IMR-90 (cell line): ENCODE results near the gene MAGI2. TPM values are rescaled to one million over a fixed set of nuclear protein-coding genes. Genes with fewer than 3 reads are reported as not detected.

Experiments used
- ATAC-seq: fragments of 200-7000 bp; cut with Tn5 transposase; 2 replicates; pipeline ENCODE4 v1.9.1; 2020; ENCODE audit warnings: low read depth, mild to moderate bottlenecking, moderate library complexity
- BruUV-seq: library from RNA; stranded (reverse); fragments of 400-500 nt; replicated peaks from 2 replicates; lab custom pipeline; 2021; lab: Mats Ljungman, UMichigan
- CTCF ChIA-PET: fragments of 300-600 bp; formaldehyde crosslinking; extraction: SDS; loops from one replicate; lab custom pipeline; 2021; ENCODE audit warnings: antibody characterized with exemption; lab: Yijun Ruan, JAX
- POLR2A ChIA-PET: fragments of 300-600 bp; sonication (Branson Sonifier 250); formaldehyde crosslinking; loops from one replicate; lab custom pipeline; 2022; ENCODE audit warnings: antibody characterized with exemption; ENCODE audit not compliant: unreplicated experiment; lab: Charles Lee
- DNase-seq: peaks from one replicate; pipeline ENCODE4 v3.0.0; 2013
- H2AFZ ChIP-seq: replicated peaks from 2 replicates; pipeline ENCODE3; 2013; ENCODE audit warnings: low read length, mild to moderate bottlenecking; ENCODE audit not compliant: poor library complexity
- H2AK5ac ChIP-seq: 2 replicates; pipeline ENCODE4 v1.6.1; 2013; ENCODE audit warnings: low read depth, low read length, inconsistent platforms
- H2AK9ac ChIP-seq: replicated peaks from 2 replicates; pipeline ENCODE3; 2013; ENCODE audit warnings: mild to moderate bottlenecking, low read depth, low read length, moderate library complexity; ENCODE audit not compliant: poor library complexity
- H2BK120ac ChIP-seq: 2 replicates; pipeline ENCODE4 v1.6.1; 2013; ENCODE audit warnings: low read depth, low read length, inconsistent platforms
- H2BK15ac ChIP-seq: 3 replicates; pipeline ENCODE4 v1.6.1; 2013; ENCODE audit warnings: low read depth, low read length, inconsistent platforms
- H2BK20ac ChIP-seq: 2 replicates; pipeline ENCODE4 v1.6.1; 2013; ENCODE audit warnings: low read depth, mild to moderate bottlenecking, inconsistent platforms, low read length, moderate library complexity
- H2BK5ac ChIP-seq: 2 replicates; pipeline ENCODE4 v1.6.1; 2013; ENCODE audit warnings: mild to moderate bottlenecking, low read depth, low read length, inconsistent platforms; ENCODE audit not compliant: poor library complexity, severe bottlenecking
- H3K14ac ChIP-seq: replicated peaks from 2 replicates; pipeline ENCODE4 v1.6.1; 2013; ENCODE audit warnings: low read depth, low read length, inconsistent platforms
- H3K18ac ChIP-seq: 2 replicates; pipeline ENCODE4 v1.6.1; 2013; ENCODE audit warnings: low read depth, low read length, control low read depth
- H3K23ac ChIP-seq: 2 replicates; pipeline ENCODE4 v1.6.1; 2013; ENCODE audit warnings: low read depth, low read length, inconsistent platforms
- H3K27ac ChIP-seq: 2 replicates; pipeline ENCODE4 v1.5.1; 2013; ENCODE audit warnings: mild to moderate bottlenecking, control low read depth, low read length; ENCODE audit not compliant: insufficient read depth
- H3K27me3 ChIP-seq: 2 replicates; pipeline ENCODE4 v1.6.1; 2013; ENCODE audit warnings: low read length; ENCODE audit not compliant: control insufficient read depth, insufficient read depth
- H3K36me3 ChIP-seq: 2 replicates; pipeline ENCODE4 v1.6.1; 2013; ENCODE audit warnings: low read length, mixed read lengths; ENCODE audit not compliant: control insufficient read depth, insufficient read depth
- H3K4ac ChIP-seq: 2 replicates; pipeline ENCODE4 v1.6.1; 2013; ENCODE audit warnings: low read depth, low read length, inconsistent platforms
- H3K4me1 ChIP-seq: 2 replicates; pipeline ENCODE4 v1.6.1; 2013; ENCODE audit warnings: low read length, mixed read lengths; ENCODE audit not compliant: control insufficient read depth, insufficient read depth
- H3K4me2 ChIP-seq: 2 replicates; pipeline ENCODE4 v1.6.1; 2013; ENCODE audit warnings: low read depth, mild to moderate bottlenecking, control low read depth, low read length, moderate library complexity
- H3K4me3 ChIP-seq: 2 replicates; pipeline ENCODE4 v1.5.1; 2013; ENCODE audit warnings: low read depth, mild to moderate bottlenecking, control low read depth, low read length, moderate library complexity; ENCODE audit not compliant: insufficient read depth
- H3K56ac ChIP-seq: 2 replicates; pipeline ENCODE4 v1.6.1; 2013; ENCODE audit warnings: low read length, inconsistent platforms; ENCODE audit not compliant: insufficient read depth; ENCODE audit errors: extremely low read depth
- H3K79me1 ChIP-seq, 2 experiments: 2 replicates each; pipeline ENCODE4 v1.6.1; 2013; ENCODE audit warnings: low read length in 2 of 2, inconsistent platforms in 1 of 2, low read depth in 1 of 2
- H3K9ac ChIP-seq: 2 replicates; pipeline ENCODE4 v1.6.1; 2013; ENCODE audit warnings: low read depth, low read length, control low read depth
- H3K9me1 ChIP-seq: 2 replicates; pipeline ENCODE4 v1.6.1; 2013; ENCODE audit warnings: low read length, inconsistent platforms; ENCODE audit not compliant: insufficient read depth
- H3K9me3 ChIP-seq: 2 replicates; pipeline ENCODE4 v1.6.1; 2013; ENCODE audit warnings: low read length; ENCODE audit not compliant: control insufficient read depth, insufficient read depth
- H4K20me1 ChIP-seq: 2 replicates; pipeline ENCODE4 v1.6.1; 2013; ENCODE audit warnings: low read length, inconsistent platforms; ENCODE audit not compliant: insufficient read depth
- H4K5ac ChIP-seq: 2 replicates; pipeline ENCODE4 v1.6.1; 2013; ENCODE audit warnings: mild to moderate bottlenecking, low read depth, low read length, control low read depth
- H4K8ac ChIP-seq, 2 experiments: 2 replicates each; pipeline ENCODE4 v1.6.1; 2013; ENCODE audit warnings: low read depth in 2 of 2, low read length in 2 of 2, control low read depth in 1 of 2, inconsistent platforms in 1 of 2
- H4K91ac ChIP-seq: 2 replicates; pipeline ENCODE4 v1.6.1; 2013; ENCODE audit warnings: low read depth, low read length, inconsistent platforms; ENCODE audit not compliant: insufficient read depth
- BHLHE40 ChIP-seq: fragments of 150-350 bp; IDR thresholded peaks from 2 replicates; pipeline ENCODE4 v1.6.1; 2016; ENCODE audit warnings: mild to moderate bottlenecking, low read depth, low read length
- CEBPB ChIP-seq: IDR thresholded peaks from 2 replicates; pipeline ENCODE4 v1.6.1; 2012; ENCODE audit warnings: low read depth, low read length, improper control_type of control experiment
- CHD1 ChIP-seq: IDR thresholded peaks from 2 replicates; pipeline ENCODE4 v1.6.1; 2012; ENCODE audit warnings: low read depth, low read length, improper control_type of control experiment
- CTCF ChIP-seq: conservative IDR thresholded peaks from 2 replicates; pipeline ENCODE4 v1.5.1; 2012; ENCODE audit warnings: mild to moderate bottlenecking, low read depth, low read length, improper control_type of control experiment
- ELK1 ChIP-seq: fragments of 150-350 bp; IDR thresholded peaks from 2 replicates; pipeline ENCODE4 v1.6.1; 2016; ENCODE audit warnings: low read depth, mild to moderate bottlenecking, low read length, moderate library complexity, borderline replicate concordance
- FOS ChIP-seq: fragments of 150-350 bp; IDR thresholded peaks from 2 replicates; pipeline ENCODE4 v1.6.1; 2016; ENCODE audit warnings: low read depth, low read length
- MAFK ChIP-seq: IDR thresholded peaks from 2 replicates; pipeline ENCODE4 v1.6.1; 2012; ENCODE audit warnings: low read depth, low read length, improper control_type of control experiment
- MAZ ChIP-seq: IDR thresholded peaks from 2 replicates; pipeline ENCODE4 v1.6.1; 2012; ENCODE audit warnings: low read depth, mild to moderate bottlenecking, low read length, improper control_type of control experiment, moderate library complexity, borderline replicate concordance
- MXI1 ChIP-seq: IDR thresholded peaks from 2 replicates; pipeline ENCODE4 v1.6.1; 2012; ENCODE audit warnings: low read depth, mild to moderate bottlenecking, low read length, moderate library complexity, borderline replicate concordance
- NFE2L2 ChIP-seq: fragments of 150-350 bp; IDR thresholded peaks from 2 replicates; pipeline ENCODE4 v1.6.1; 2016; ENCODE audit warnings: low read depth, mild to moderate bottlenecking, low read length
- POLR2A ChIP-seq: IDR thresholded peaks from 2 replicates; pipeline ENCODE4 v1.6.1; 2012; ENCODE audit warnings: mild to moderate bottlenecking, low read depth, low read length
- RAD21 ChIP-seq: IDR thresholded peaks from 2 replicates; pipeline ENCODE4 v1.6.1; 2012; ENCODE audit warnings: low read length, improper control_type of control experiment
- RCOR1 ChIP-seq: IDR thresholded peaks from 2 replicates; pipeline ENCODE4 v1.6.1; 2012; ENCODE audit warnings: mild to moderate bottlenecking, low read length, improper control_type of control experiment; ENCODE audit not compliant: insufficient replicate concordance
- RFX5 ChIP-seq: IDR thresholded peaks from 2 replicates; pipeline ENCODE4 v1.8.0; 2012; ENCODE audit warnings: low read depth, mild to moderate bottlenecking, low read length, moderate library complexity
- SMC3 ChIP-seq: fragments of 150-350 bp; IDR thresholded peaks from 2 replicates; pipeline ENCODE4 v1.6.1; 2016; ENCODE audit warnings: low read depth, mild to moderate bottlenecking, antibody characterized with exemption, low read length, moderate library complexity
- USF2 ChIP-seq: fragments of 150-350 bp; IDR thresholded peaks from 2 replicates; pipeline ENCODE4 v1.6.1; 2017; ENCODE audit warnings: mild to moderate bottlenecking, antibody characterized with exemption, low read length, low read depth
- WGBS, 2 experiments: methylation state at CpG; one replicate each; pipeline versions ENCODE4 v1.1.5 to v1.1.7; 2013; ENCODE audit warnings: missing lambda C conversion rate in 2 of 2; ENCODE audit not compliant: insufficient read length in 1 of 2; ENCODE audit errors: extremely low coverage in 2 of 2; 5-methylcytosine and 5-hydroxymethylcytosine counted together
- dilution Hi-C: fragments of 300-500 bp; cut with HindIII; formaldehyde crosslinking; loops from one replicate; pipeline ENCODE4 v1.14.3; 2018; ENCODE audit warnings: low sequenced_read_pairs; ENCODE audit not compliant: unreplicated experiment
- in situ Hi-C: fragments of 300-500 bp; cut with MboI; formaldehyde crosslinking; loops from 3 replicates; pipeline ENCODE4 v1.14.3; 2019; ENCODE audit warnings: low sequenced_read_pairs, inconsistent platforms, mixed read lengths
- intact Hi-C: fragments of 100-400 bp; cut with micrococcal nuclease; formaldehyde crosslinking; loops from 2 replicates; pipeline ENCODE4 v1.10.0; 2022
- polyA plus RNA-seq, 3 experiments: library from polyadenylated mRNA; depleted of rRNA; stranded (reverse); fragments of >200 nt; gene quantifications; 2 replicates each; pipeline ENCODE4 v1.2.3, GENCODE V29; 2012; ENCODE audit warnings: low replicate concordance in 1 of 3
- total RNA-seq: library from RNA; depleted of rRNA; stranded (reverse); fragments of >200 nt; gene quantifications from 2 replicates; pipeline ENCODE4 v1.2.3, GENCODE V29; 2012

MAGI2 gene
- total and polyA plus RNA-seq, 2 of the 4 experiments (the other 2 are of a cell fraction) = 2.5 to 17.9 TPM

GRCh38 chr7:78055001-78055573 lies 1398.4 kb downstream of the MAGI2 start:
- H3K23ac ChIP-seq = no peak overlapping the region
- H2BK15ac ChIP-seq = no peak overlapping the region
- no peak overlapping the region for H2AK5ac ChIP-seq
- H3K9me3 ChIP-seq = no peaks in the 10 kb centered on the region
- dilution Hi-C loops = no loop called here
- no peak overlapping the region for H4K5ac ChIP-seq
- no peak overlapping the region for H2AFZ ChIP-seq
- no peak overlapping the region for H2AK9ac ChIP-seq
- no TSS peak for BruUV-seq
- no CpG with 5 or more reads among the region's 3 CpGs for WGBS, 2 experiments
- H2BK5ac ChIP-seq = no peak overlapping the region
- TF ChIP-seq SMC3 (no peak), NFE2L2 (no peak), CTCF (no peak), BHLHE40 (no peak), MXI1 (no peak), FOS (no peak), ELK1 (no peak), USF2 (no peak), CEBPB (no peak), POLR2A (no peak), MAFK (no peak), MAZ (no peak), CHD1 (no peak), RFX5 (no peak), RCOR1 (no peak), RAD21 (no peak)
- no peak overlapping the region for H3K4me3 ChIP-seq
- DNase-seq (no peak), ATAC-seq (no peak)
- H3K9me1 ChIP-seq = no peaks in the 10 kb centered on the region
- H4K20me1 ChIP-seq = no peaks in the 10 kb centered on the region
- no peak overlapping the region for H3K56ac ChIP-seq
- no peak overlapping the region for H4K8ac ChIP-seq
- H3K18ac ChIP-seq = no peak overlapping the region
- no peak overlapping the region for H3K4me2 ChIP-seq
- H3K36me3 ChIP-seq = no peaks in the 10 kb centered on the region
- no peaks in the 10 kb centered on the region for H3K4me1 ChIP-seq
- intact Hi-C loops = no loop called here
- no peak overlapping the region for H3K9ac ChIP-seq
- in situ Hi-C loops = no loop called here
- no peak overlapping the region for H3K14ac ChIP-seq
- no peak overlapping the region for H2BK20ac ChIP-seq
- no peak overlapping the region for H3K27ac ChIP-seq
- H3K79me1 ChIP-seq = no peaks in the 10 kb centered on the region
- no peak overlapping the region for H3K4ac ChIP-seq
- no peaks in the 10 kb centered on the region for H3K27me3 ChIP-seq
- no peak overlapping the region for H4K91ac ChIP-seq
- ChIA-PET CTCF (no interaction called here), POLR2A (no interaction called here)
- no peak overlapping the region for H2BK120ac ChIP-seq
